ENCODE measurements around the gene LIMK2.
"Not testable (repeated sequence)": the region's sequence is repeated elsewhere in the genome, so short reads cannot be mapped to it uniquely, and the experiment has no call there.

The LIMK2 gene

GRCh38 chr22:31295360-31295759 lies 83.3 kb downstream of the LIMK2 start:
- no peak for DNase-seq

DNA sequence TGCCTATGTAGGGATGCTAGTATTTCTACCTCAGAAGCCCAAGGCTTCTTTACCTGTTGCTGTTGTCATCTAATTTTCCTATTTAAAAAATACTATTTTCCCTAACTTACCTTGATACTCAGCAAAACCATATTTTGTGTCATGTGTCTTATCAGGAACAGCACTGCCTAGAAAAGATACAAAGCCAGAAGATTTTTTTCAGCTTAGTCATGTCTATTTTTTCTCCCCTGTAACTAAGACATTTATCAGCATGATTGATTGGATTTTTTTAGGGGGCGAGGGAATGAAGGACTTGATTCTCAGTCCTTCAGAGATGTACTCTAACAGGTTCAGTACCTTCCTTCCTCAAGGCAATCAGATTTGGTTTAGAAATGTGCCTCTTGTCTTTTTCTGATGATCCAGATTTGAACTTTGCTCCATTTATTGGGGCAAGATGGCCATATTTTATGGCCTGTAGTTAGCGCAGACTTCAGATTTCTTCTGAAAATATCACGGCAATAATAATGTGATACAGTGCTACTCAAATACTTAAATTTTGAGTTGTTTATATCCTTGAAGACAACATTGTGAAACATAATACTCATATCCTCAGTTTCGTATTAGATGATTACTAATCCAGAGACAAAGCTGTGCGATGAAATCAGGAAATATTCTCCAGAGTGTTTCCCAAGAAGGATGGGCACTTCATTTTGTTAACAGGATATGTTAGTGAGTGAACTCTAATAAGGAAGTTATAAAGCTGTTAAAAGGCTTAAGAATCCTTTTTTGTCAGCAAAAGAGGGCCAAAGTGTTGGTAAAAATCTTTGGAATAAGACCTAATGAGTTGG lies 83.9 kb downstream of the LIMK2 start:
- DNase-seq, result no peak

- DNase-seq, result no peak
Observed at GRCh38 chr22:31300896-31301295, 88.8 kb downstream of the LIMK2 start.

DNA sequence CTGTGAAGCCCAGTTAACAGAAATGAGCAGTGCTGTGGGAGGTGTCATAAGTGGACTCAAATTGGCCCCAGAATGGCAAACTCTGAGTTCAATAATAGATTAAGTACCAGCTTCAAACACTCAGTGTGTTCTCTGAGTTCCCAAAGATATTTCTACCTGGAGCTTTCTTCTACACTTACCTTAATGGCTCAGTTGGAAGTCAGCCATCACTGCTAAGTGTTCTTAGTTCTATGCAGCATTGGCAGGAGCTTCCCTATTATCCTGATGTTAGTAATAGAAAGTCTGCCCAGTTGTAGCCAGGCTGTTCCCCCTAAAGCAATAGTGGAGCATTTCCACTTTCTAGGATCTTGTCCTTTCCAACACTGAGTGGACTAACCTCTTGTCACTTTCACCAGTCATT lies 89.9 kb downstream of the LIMK2 start:
- DNase-seq, result no peak

- DNase-seq, result no peak
Observed at GRCh38 chr22:31302537-31302936, 90.4 kb downstream of the LIMK2 start.

DNA sequence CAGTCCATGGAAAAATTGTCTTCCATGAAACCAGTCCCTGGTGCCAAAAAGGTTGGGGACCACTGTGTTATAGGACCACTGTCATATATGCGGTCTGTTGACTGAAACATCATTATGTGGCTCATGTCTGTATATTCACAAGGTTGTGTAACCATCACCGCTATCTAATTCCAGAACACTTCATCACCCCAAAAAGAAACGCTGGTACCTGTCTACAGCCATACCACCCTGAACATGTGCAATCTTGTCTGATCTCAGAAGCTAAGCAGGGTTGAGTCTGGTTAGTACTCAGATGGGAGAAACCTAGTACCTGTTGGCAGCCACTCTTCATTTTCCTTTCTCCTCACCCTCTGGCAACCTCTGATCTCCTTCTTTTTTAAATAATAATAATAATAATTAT lies 93.1 kb downstream of the LIMK2 start:
- DNase-seq, result no peak

GRCh38 chr22:31308181-31308580 lies 96.1 kb downstream of the LIMK2 start:
- no peak for DNase-seq

DNA sequence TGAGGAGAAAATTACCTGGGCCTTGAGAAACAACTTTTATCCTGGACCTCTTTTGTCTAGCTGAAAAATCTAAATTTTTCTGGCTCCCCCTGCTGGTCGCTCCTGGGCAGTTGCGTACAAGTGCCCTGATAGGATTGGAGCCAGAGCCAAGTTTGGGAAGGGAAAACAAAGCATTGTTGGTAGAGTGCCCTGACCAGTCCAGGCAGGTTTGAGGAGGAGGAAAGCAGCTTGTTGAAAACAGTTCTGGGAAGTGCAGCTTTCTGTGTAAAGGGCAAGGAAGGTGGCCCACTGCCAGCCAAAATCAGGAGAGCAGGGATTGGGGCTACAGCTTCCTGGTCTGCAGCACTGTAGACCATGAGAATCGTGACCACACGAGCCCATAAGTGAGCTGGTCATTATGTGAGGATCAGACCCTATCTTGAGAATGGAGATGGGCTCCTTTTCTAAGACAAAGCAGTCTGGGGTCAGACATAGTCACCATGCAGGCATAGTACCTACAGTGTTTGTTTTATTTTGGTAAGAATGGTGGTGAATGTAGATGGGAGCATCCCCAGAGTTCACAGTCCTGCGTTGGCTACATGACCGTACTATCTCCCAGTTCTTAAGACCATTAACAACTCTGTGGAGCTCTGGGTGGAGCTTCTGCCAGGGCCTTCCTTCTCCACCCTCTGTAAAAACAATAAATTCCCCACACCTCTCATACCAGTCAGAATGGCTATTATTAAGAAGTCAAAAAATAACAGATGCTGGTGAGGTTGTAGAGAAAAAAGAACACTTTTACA lies 101.5 kb downstream of the LIMK2 start:
- peak; percentile 84 for DNase-seq

- not testable (repeated sequence) for DNase-seq
Observed at GRCh38 chr22:31314220-31314619, 102.1 kb downstream of the LIMK2 start.

DNA sequence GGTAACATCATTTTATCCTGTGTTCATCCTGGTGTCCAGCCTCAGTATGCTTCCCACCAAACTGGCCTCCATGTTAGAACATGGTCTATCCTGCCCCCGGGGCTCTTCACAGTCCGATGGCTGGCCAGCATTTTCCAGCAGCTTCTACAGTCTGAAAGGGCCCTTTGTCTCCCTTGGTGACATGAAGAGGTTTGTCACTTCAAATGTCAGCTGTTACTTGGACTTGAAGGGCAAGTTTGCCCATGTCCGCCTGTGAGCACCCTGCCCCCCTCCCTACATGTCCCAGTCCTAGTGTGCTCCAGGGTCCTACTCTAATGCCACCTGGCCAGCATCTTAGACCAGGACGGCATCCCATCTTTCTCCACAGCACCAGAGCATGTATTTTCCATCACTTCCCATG lies 109.3 kb downstream of the LIMK2 start:
- DNase-seq, result no peak

DNA sequence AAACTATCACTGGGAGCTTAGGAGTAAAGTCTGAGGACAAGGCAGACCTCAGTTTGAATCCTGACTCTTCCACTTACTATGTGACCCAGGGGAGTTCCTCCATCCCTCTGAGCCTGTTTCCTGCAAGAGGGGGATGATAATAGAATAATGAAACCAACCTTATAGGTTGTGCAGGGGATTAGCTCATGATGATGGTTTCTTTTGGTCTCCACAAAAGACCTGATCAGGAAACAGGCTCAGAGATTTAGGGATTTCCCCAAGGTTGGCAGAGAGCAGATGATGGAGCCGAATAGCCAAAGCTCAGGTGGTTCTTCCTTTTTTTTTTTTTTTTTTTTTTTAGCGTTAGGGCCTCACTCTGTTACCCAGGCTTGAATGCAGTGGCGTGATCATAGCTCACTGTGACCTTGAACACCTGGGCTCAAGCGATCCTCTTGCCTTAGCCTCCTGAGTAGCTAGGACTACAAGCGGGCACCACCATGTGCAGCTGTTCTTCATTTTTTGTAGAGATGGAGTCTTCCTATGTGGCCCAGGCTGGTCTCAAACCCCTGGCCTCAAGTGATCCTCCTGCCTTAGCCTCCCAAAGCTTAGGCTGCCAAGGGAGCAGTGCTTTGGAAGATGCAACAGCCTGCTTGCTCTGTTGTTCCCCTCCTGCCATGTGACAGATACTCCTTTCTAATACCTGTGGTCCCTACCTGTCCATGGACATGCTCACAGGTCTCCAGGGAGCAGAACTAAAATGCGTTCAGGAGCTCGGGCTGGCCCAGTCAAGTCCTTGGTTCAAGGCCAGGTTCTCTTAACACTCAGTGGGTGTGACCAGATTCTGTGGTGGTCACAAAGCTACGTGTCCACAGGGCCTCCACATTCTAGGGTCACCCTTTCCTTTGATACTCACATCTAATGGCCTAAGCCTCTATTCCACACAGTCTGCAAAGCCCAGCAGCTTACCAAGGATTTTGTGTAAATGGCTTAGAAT lies 111.8 kb downstream of the LIMK2 start:
- DNase-seq, result no peak

- DNase-seq, result no peak
Observed at GRCh38 chr22:31326877-31327276, 114.8 kb downstream of the LIMK2 start.

DNA sequence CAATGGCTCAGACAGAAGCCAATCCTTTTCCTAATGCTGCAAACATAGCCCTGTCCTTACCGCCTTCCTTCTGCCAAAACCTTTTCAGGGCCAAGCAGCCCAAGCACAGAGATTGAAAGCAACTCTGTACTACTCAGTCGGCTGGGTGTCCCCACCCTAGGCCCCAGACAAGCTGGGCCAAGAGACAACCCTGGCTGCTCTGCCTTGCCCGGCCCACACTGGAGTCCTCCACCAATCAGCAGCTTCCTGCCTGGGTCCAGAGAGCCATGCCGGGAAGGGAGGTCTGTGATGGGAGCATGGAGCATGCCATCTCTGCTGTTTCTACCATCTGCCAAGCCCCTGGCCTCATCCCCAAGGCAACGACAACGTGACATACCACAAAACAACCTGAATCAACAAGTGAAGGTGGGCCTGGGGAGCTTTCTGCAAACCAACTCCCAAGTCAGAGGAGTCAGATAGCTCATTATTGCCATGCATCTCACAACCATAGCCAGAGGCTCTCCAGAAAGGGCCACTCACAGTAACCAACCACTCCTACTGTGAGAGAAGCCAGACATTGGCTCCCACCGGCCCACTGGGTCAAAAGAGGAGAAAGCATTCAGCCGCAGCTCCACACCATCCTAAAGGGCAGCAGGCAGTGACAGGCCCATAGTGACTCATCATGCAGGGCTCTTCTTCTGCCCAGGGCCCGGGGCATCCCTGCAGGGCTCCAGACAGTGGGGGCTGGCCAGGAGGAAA lies 115.9 kb downstream of the LIMK2 start:
- no peak for DNase-seq

DNA sequence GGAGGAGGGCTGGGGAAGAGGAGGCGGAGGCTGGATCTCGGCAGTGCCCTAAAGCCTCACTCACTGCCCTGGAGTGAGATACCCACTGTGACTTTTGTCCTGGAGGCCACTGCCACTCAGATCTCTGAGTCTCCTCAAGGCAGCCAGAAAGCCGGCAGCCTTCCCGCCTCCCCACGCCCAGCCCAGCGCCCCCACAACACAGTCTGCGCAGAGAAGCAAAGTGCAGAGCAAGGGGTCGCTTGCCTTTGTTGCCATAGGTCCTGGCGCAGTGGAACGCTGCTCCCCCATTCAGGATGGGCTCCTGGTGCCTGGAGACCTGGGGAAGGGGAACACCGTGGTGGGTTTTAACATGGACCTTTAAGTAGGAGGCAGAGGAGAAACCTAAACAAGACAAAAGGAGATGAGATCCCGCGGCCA lies 116.5 kb downstream of the LIMK2 start:
- DNase-seq, result no peak

DNA sequence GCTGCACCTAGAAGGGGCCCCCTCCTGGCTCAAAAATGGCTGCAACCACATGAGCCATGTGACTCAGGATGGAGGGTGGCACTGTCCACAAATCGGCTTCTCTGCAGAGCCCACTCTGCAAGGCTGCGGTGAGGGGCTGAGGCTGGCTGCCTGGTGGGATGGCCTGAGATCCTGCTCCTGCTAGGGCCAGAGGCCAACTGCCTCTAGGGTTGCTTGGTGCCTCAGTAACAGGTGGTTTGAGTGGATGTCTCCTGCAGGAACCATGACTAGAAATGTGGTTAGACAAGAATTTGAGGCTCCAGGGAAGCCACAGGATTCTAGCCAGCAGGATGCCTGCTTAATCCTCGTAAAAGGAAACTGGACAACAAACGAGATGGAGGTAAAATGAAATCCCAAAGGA lies 116.9 kb downstream of the LIMK2 start:
- no peak for DNase-seq

Measured in stimulated activated CD8-positive, alpha-beta memory T cell treated with anti-CD3 and anti-CD28 coated beads, Interleukin-4, amount 100 ng/mL, for 48 hours (primary cell).